BLaER1 treated with 17β-estradiol and CSF1 and Interleukin-3, amounts not matched to agents 10 nM and 100 nM (cell line): ENCODE measurements around the gene C2CD2.

Source experiments
- H3K27ac ChIP-seq, 11 experiments: shearing (Covaris generic); formaldehyde crosslinking; 2 replicates each; pipeline ENCODE4 v1.8.1; 2022
- H3K27me3 ChIP-seq, 11 experiments: shearing (Covaris generic); formaldehyde crosslinking; 2 replicates each; pipeline ENCODE4 v1.8.1; 2022
- H3K36me3 ChIP-seq, 11 experiments: shearing (Covaris generic); formaldehyde crosslinking; 2 replicates each; pipeline ENCODE4 v1.8.1; 2022
- H3K4me1 ChIP-seq, 10 experiments: shearing (Covaris generic); formaldehyde crosslinking; 2 replicates each; pipeline ENCODE4 v1.8.1; 2022
- H3K4me2 ChIP-seq, 11 experiments: shearing (Covaris generic); formaldehyde crosslinking; 2 replicates each; pipeline ENCODE4 v1.8.1; 2022
- H3K4me3 ChIP-seq, 10 experiments: shearing (Covaris generic); formaldehyde crosslinking; 2 replicates each; pipeline ENCODE4 v1.8.1; 2022
- H3K9ac ChIP-seq, 11 experiments: shearing (Covaris generic); formaldehyde crosslinking; 2 replicates each; pipeline ENCODE4 v1.8.1; 2022
- H3K9me3 ChIP-seq, 11 experiments: shearing (Covaris generic); formaldehyde crosslinking; replicated peaks in 1 of 11; 2 replicates each; pipeline ENCODE4 v1.8.1; 2022
- H4K20me1 ChIP-seq, 11 experiments: shearing (Covaris generic); formaldehyde crosslinking; 2 replicates each; pipeline ENCODE4 v1.8.1; 2022
- Cebpa-rat ChIP-seq, 11 experiments: shearing (Covaris generic); IDR thresholded peaks; 2 replicates each; pipeline ENCODE4 v1.8.1; 2022

The C2CD2 gene

DNA sequence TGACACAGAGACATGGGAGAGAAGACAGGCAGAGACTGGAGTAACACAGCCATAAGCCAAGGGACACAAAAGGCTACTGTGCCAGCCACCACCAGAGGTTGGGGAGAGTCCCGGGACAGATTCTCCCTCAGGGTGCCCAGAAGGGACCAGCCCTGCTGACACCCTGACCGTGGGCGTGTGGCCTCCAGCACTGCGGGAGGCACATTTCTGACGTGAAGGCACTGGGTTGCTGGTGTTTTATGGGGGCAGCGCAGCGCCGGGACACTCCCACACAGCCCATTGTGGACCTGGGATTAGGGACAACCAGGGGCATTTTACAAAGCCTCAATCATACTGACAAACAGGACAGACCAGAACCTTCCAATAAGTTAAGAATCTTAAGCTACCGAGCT is 100.9 kb downstream of the C2CD2 start:
- Histone ChIP-seq H3K9me3 (peaks cover 6 to 16% (median 12%) of the 10 kb centered on the region in 11 experiments; a peak in 14 of 22 replicates), H3K4me2 (peak overlapping the region in 1 of 11 experiments; percentile 52; a peak in 3 of 22 replicates), H3K36me3 (peaks cover 44 to 86% (median 65%) of the 10 kb centered on the region in 11 experiments), H4K20me1 (peaks cover 0 to 18% (median 0%) of the 10 kb centered on the region in 11 experiments; a peak in 1 of 22 replicates), H3K4me1 (peaks cover 0 to 46% (median 23%) of the 10 kb centered on the region in 10 experiments; a peak in 15 of 20 replicates), H3K27me3 (no peaks in the 10 kb centered on the region), H3K9ac (no peak overlapping the region), H3K27ac (no peak overlapping the region), H3K4me3 (no peak overlapping the region)
- TF ChIP-seq Cebpa-rat (IDR thresholded peaks at IDR 0.05) = no peak

GRCh38 chr21:41852151-41852928 is 101.5 kb downstream of the C2CD2 start:
- peaks cover 6 to 12% (median 11%) of the 10 kb centered on the region in 11 experiments; a peak in 14 of 22 replicates for H3K9me3 ChIP-seq
- peak overlapping the region in 7 of 11 experiments; percentile 23 to 70 (median 52); a peak in 11 of 22 replicates for H3K4me2 ChIP-seq
- no peaks in the 10 kb centered on the region for H3K27me3 ChIP-seq
- 0 out of 22 replicates have a peak overlapping the region, but pooled peaks of 1 of the 11 experiments have one; percentile 11 for H3K9ac ChIP-seq
- H3K36me3 ChIP-seq = peaks cover 39 to 84% (median 59%) of the 10 kb centered on the region in 11 experiments
- no peak overlapping the region for H3K27ac ChIP-seq
- TF ChIP-seq Cebpa-rat (IDR thresholded peaks at IDR 0.05) = no peak
- peaks cover 0 to 24% (median 0%) of the 10 kb centered on the region in 11 experiments; a peak in 1 of 22 replicates for H4K20me1 ChIP-seq
- peaks cover 0 to 46% (median 25%) of the 10 kb centered on the region in 10 experiments; a peak in 15 of 20 replicates for H3K4me1 ChIP-seq
- no peak overlapping the region for H3K4me3 ChIP-seq

- H3K4me2 ChIP-seq = peak overlapping the region in 8 of 11 experiments; percentile 3 to 70 (median 50); a peak in 13 of 22 replicates
- peaks cover 0 to 55% (median 31%) of the 10 kb centered on the region in 10 experiments; a peak in 15 of 20 replicates for H3K4me1 ChIP-seq
- no peak overlapping the region for H3K4me3 ChIP-seq
- peak overlapping the region in 2 of 11 experiments; percentile 5 to 13; a peak in 1 of 22 replicates for H3K9ac ChIP-seq
- H3K9me3 ChIP-seq = peaks cover 0 to 1% (median under 1%) of the 10 kb centered on the region in 11 experiments; a peak in 8 of 22 replicates
- H3K27me3 ChIP-seq = no peaks in the 10 kb centered on the region
- no peak overlapping the region for H3K27ac ChIP-seq
- peaks cover 28 to 83% (median 51%) of the 10 kb centered on the region in 11 experiments for H3K36me3 ChIP-seq
- no peak for TF ChIP-seq Cebpa-rat (IDR thresholded peaks at IDR 0.05)
- H4K20me1 ChIP-seq = peaks cover 0 to 32% (median 0%) of the 10 kb centered on the region in 11 experiments; a peak in 1 of 22 replicates
Measured at GRCh38 chr21:41851090-41851790, 102.6 kb downstream of the C2CD2 start.

GRCh38 chr21:41850085-41850484 is 103.7 kb downstream of the C2CD2 start:
- Histone ChIP-seq H3K27ac (no peak overlapping the region), H3K36me3 (peaks cover 22 to 77% (median 49%) of the 10 kb centered on the region in 11 experiments), H3K4me2 (no peak overlapping the region), H3K4me3 (no peak overlapping the region), H3K27me3 (no peaks in the 10 kb centered on the region), H3K9ac (no peak overlapping the region), H4K20me1 (peaks cover 0 to 39% (median 0%) of the 10 kb centered on the region in 11 experiments; a peak in 2 of 22 replicates), H3K9me3 (no peaks in the 10 kb centered on the region), H3K4me1 (peaks cover 0 to 66% (median 36%) of the 10 kb centered on the region in 10 experiments; a peak in 15 of 20 replicates)
- TF ChIP-seq Cebpa-rat (IDR thresholded peaks at IDR 0.05) = no peak

DNA sequence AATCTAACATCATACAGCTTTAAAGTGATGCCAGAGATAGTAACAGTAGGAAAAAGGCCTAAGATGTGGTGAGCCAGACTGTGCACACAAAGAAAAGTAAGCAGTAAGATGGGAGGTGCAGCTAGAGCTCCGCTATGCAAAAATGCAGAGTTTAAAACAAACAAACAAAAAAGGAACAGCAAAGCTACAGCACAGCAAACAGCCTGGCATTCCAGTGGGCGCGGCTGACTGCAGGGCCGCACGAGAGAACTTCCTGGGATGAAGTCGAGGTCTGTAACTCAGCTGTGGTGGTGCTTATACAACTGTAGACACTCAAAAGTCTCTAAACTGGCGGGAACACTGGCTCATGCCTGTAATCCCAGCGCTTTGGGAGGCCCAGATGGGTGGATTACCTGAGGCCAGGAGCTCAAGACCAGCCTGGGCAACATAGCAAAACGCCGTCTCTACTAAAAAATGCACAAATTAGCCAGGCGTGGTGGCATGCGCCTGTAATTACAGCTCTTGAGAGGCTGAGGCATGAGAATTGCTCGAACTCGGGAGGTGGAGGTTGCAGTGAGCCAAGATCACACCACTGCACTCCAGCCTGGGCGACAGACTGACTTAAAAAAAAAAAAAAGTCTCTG is 104.7 kb downstream of the C2CD2 start:
- Histone ChIP-seq H4K20me1 (peaks cover 0 to 39% (median 0%) of the 10 kb centered on the region in 11 experiments; a peak in 2 of 22 replicates), H3K27ac (no peak overlapping the region), H3K4me2 (peak overlapping the region in 1 of 11 experiments; percentile 16; a peak in 1 of 22 replicates), H3K4me1 (peaks cover 2 to 68% (median 39%) of the 10 kb centered on the region in 10 experiments; a peak in 19 of 20 replicates), H3K9ac (no peak overlapping the region), H3K36me3 (peaks cover 12 to 67% (median 38%) of the 10 kb centered on the region in 11 experiments), H3K9me3 (no peaks in the 10 kb centered on the region), H3K27me3 (no peaks in the 10 kb centered on the region), H3K4me3 (no peak overlapping the region)
- TF ChIP-seq Cebpa-rat (IDR thresholded peaks at IDR 0.05) = no peak

DNA sequence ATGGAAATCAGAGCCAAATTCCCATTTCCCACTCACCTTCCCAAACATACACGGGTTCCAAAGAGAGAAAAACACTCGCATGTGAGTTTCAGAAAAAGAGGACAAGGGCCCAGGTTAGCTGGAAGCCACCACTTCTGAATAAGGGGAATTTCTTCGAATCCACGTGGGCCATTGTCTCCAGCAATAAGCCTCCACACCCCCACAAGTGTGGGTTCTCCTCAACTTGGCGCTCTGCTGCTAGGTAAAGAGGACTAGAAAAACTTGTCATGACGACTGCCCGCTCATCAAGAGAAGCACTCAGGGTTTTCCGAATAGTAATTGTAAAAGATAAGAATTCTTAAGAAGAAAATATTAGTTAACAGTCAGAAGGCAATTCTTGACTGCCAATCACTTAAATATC is 105.3 kb downstream of the C2CD2 start:
- Histone ChIP-seq H3K9me3 (no peaks in the 10 kb centered on the region), H3K4me1 (peaks cover 6 to 74% (median 44%) of the 10 kb centered on the region in 10 experiments; a peak in 19 of 20 replicates), H3K9ac (no peak overlapping the region), H3K4me2 (no peak overlapping the region), H3K27ac (no peak overlapping the region), H3K36me3 (peaks cover 6 to 62% (median 33%) of the 10 kb centered on the region in 11 experiments; a peak in 21 of 22 replicates), H4K20me1 (peaks cover 0 to 39% (median 0%) of the 10 kb centered on the region in 11 experiments; a peak in 2 of 22 replicates), H3K27me3 (no peaks in the 10 kb centered on the region), H3K4me3 (no peak overlapping the region)
- no peak for TF ChIP-seq Cebpa-rat (IDR thresholded peaks at IDR 0.05)

GRCh38 chr21:41847066-41847804 is 106.6 kb downstream of the C2CD2 start:
- no peaks in the 10 kb centered on the region; a peak in 1 of 22 replicates for H3K9me3 ChIP-seq
- H3K4me3 ChIP-seq = no peak overlapping the region
- TF ChIP-seq Cebpa-rat (IDR thresholded peaks at IDR 0.05) = no peak
- H3K27me3 ChIP-seq = no peaks in the 10 kb centered on the region
- H3K4me1 ChIP-seq = peaks cover 6 to 71% (median 42%) of the 10 kb centered on the region in 10 experiments; a peak in 19 of 20 replicates
- H3K4me2 ChIP-seq = peak overlapping the region in 2 of 11 experiments; percentile 3 to 6; a peak in 1 of 22 replicates
- H4K20me1 ChIP-seq = peaks cover 0 to 30% (median 0%) of the 10 kb centered on the region in 11 experiments; a peak in 2 of 22 replicates
- no peak overlapping the region for H3K9ac ChIP-seq
- H3K36me3 ChIP-seq = peaks cover 0 to 49% (median 20%) of the 10 kb centered on the region in 11 experiments; a peak in 18 of 22 replicates
- no peak overlapping the region for H3K27ac ChIP-seq
